Activated CD4-positive, alpha-beta memory T cell treated with anti-CD3 and anti-CD28 coated beads, Interleukin-2, amount 10 ng/mL, durations not matched to agents 7 days and 5 days (primary cell): ENCODE measurements around the gene ACP7. TPM values are rescaled to one million over a fixed set of nuclear protein-coding genes. Genes with fewer than 3 reads are reported as not detected.

Experiments used
- CTCF ChIA-PET: fragments of 350-600 bp; sonication (Branson Sonifier 250); formaldehyde crosslinking; loops from one replicate; lab custom pipeline; 2021; ENCODE audit warnings: antibody characterized with exemption, inconsistent platforms; lab: Charles Lee
- POLR2A ChIA-PET: fragments of 350-600 bp; sonication (Branson Sonifier 250); formaldehyde crosslinking; loops from one replicate; lab custom pipeline; 2021; ENCODE audit warnings: antibody characterized with exemption; lab: Charles Lee
- DNase-seq: peaks from one replicate; pipeline ENCODE4 v3.0.0-alpha.2; 2020
- H3K27ac Mint-ChIP-seq: one replicate; pipeline ENCODE4 v1.8.0; 2021; ENCODE audit warnings: mild to moderate bottlenecking, mixed read lengths
- H3K27me3 Mint-ChIP-seq: one replicate; pipeline ENCODE4 v1.8.0; 2021; ENCODE audit warnings: mixed read lengths
- H3K36me3 Mint-ChIP-seq: one replicate; pipeline ENCODE4 v1.8.0; 2021; ENCODE audit warnings: low read depth, mixed read lengths
- H3K4me1 Mint-ChIP-seq: one replicate; pipeline ENCODE4 v1.8.0; 2021; ENCODE audit warnings: mixed read lengths
- H3K4me3 Mint-ChIP-seq: one replicate; pipeline ENCODE4 v1.8.0; 2021; ENCODE audit warnings: mild to moderate bottlenecking, mixed read lengths
- H3K9me3 Mint-ChIP-seq: one replicate; pipeline ENCODE4 v1.8.0; 2021; ENCODE audit warnings: mixed read lengths
- total RNA-seq, 2 experiments: library from RNA; stranded (reverse); gene quantifications; one replicate each; pipeline ENCODE4 v1.2.3, GENCODE V29; 2021

ACP7 gene
- total RNA-seq, 2 experiments from 2014 or later, result not detected

DNA sequence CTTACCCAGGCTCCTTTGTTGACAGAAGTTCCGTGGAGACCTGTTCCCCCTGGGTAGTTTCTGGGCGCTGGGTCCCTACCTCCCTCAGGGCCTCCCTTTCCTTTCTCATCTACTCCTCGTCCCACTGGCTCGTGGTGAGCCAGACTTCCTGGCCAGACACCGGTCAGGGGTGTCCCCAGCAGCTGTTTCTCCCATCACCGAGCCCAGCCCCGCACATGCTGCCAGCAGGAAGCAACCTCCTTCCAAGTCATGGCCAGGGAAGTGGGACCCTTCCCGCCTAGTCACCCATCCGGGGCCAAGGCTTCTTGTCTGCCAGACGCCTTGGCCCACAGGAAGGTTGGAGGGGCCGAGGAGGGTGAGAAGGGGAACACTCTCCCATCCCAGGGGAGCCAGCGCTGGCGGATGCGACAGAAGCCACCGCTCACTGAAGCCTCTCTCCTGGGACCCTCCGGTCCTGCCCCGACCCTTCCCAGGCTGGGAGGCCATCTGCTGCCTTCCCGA is 47.1 kb downstream of the ACP7 start:
- H3K9me3 Mint-ChIP-seq, result no peaks in the 10 kb centered on the region
- no peak overlapping the region for H3K27ac Mint-ChIP-seq
- no peaks in the 10 kb centered on the region for H3K36me3 Mint-ChIP-seq
- no peak overlapping the region for H3K4me3 Mint-ChIP-seq
- ChIA-PET POLR2A (no interaction called here), CTCF (no interaction called here)
- H3K27me3 Mint-ChIP-seq, result no peaks in the 10 kb centered on the region
- peaks cover 16% of the 10 kb centered on the region for H3K4me1 Mint-ChIP-seq
- DNase-seq, result no peak

DNA sequence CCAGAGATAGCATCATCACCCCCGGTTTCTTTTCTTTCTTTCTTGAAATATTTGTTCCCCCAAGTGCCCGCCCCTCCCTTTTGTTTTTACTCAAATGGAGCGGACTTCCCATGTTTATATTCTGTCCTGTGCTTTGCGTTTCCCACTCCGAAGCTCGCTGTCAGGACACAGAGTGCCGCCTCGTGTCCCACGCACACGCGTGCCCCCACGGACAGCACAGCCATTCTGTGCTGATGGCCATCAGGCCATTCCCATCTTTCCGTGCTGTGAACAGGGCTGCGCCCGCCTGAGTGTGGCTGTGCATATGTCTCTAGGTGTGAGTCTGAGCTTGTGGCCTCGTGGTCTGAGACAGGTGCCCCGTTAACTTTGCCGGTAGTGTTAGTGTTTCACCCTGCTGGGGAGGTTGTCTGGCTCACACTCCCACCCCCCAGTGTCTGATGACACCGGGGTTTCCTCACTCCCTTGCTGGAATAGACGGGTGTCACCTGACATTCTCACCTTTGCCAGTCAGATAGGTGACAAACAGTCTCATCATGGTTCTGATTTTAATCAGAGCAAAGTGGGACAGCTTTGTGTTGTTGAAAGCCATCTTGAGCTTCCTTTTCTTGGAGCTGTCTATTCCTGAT is 48.3 kb downstream of the ACP7 start:
- ChIA-PET CTCF (interaction anchor here (1.4 kb wide), 1 partner anchor 10 kb away, joined by 6 read pairs; no protein-coding TSS in a partner anchor), POLR2A (no interaction called here)
- H3K4me1 Mint-ChIP-seq, result peaks cover 9% of the 10 kb centered on the region
- DNase-seq, result no peak
- no peak overlapping the region for H3K27ac Mint-ChIP-seq
- H3K36me3 Mint-ChIP-seq, result no peaks in the 10 kb centered on the region
- H3K4me3 Mint-ChIP-seq, result no peak overlapping the region
- H3K27me3 Mint-ChIP-seq, result no peaks in the 10 kb centered on the region
- no peaks in the 10 kb centered on the region for H3K9me3 Mint-ChIP-seq

DNA sequence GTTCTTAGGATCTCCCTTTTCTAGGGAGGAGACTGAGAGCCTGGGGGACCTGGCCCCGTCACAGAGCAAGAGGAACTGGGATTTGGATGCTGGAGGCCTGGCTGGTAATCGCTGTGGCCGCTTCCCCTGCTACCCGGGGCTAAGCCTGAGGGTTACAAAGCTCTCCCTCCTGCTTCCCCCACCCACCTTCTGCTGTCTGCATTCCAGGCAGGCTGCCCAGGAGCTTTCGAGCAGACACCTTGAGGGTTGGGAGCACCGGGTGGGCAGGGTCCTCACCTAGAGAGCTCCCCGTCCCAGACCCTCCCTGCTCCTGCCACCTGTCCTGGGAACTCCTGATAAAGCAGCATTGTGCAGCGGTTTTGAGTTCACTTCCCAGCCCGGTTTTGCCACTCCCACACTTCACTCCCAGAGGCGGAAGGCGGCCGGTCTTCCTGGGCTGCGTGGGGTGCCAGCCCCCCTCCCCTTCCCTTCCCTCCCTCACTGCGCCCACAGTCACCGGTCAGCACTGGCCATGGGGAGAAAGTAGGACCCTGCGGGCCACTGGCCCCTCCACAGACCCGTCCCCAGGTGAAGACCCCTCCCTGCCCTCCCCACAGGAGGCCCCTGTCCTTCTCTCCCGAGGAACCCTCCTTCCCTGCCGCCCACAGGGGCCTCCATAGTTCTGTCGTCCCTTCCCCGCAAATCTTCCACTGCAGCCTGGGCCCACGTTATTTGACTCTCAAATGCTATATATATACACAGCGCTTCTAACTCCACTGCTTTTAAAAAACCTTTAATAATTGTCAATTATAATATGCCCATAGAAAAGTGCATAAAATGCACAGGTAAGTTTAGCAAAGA is 49.5 kb downstream of the ACP7 start:
- Mint-ChIP-seq H3K27me3 (no peaks in the 10 kb centered on the region), H3K4me3 (no peak overlapping the region), H3K4me1 (peaks cover 5% of the 10 kb centered on the region), H3K27ac (no peak overlapping the region), H3K9me3 (no peaks in the 10 kb centered on the region), H3K36me3 (no peaks in the 10 kb centered on the region)
- ChIA-PET CTCF (interaction anchor here (1.4 kb wide), 1 partner anchor 11 kb away, joined by 6 read pairs; no protein-coding TSS in a partner anchor), POLR2A (no interaction called here)
- DNase-seq, result no peak

DNA sequence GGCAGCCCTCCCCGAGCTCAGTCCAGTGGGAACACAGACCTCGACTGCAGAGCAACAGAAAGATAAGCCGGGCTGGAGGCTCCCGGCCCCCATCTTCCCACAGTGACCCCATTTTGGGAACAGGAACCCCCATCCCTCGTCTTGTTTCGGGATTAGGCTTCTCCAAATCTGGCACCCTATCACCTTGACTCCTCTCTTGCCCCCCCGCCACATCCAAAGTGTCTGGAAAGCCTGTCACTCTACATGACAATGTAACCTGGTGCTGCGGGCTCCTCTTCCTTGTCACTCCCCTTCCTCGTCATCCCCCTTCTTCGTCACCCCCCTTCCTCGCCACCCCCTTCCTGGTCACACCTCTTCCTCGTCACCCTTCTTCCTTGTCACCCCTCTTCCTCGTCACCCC is 51.5 kb downstream of the ACP7 start:
- Mint-ChIP-seq H3K4me3 (no peak overlapping the region), H3K27me3 (no peaks in the 10 kb centered on the region), H3K4me1 (peaks cover 5% of the 10 kb centered on the region), H3K27ac (no peak overlapping the region), H3K36me3 (no peaks in the 10 kb centered on the region), H3K9me3 (no peaks in the 10 kb centered on the region)
- POLR2A ChIA-PET, result no interaction called here
- DNase-seq, result no peak
- CTCF ChIA-PET, result no interaction called here

DNA sequence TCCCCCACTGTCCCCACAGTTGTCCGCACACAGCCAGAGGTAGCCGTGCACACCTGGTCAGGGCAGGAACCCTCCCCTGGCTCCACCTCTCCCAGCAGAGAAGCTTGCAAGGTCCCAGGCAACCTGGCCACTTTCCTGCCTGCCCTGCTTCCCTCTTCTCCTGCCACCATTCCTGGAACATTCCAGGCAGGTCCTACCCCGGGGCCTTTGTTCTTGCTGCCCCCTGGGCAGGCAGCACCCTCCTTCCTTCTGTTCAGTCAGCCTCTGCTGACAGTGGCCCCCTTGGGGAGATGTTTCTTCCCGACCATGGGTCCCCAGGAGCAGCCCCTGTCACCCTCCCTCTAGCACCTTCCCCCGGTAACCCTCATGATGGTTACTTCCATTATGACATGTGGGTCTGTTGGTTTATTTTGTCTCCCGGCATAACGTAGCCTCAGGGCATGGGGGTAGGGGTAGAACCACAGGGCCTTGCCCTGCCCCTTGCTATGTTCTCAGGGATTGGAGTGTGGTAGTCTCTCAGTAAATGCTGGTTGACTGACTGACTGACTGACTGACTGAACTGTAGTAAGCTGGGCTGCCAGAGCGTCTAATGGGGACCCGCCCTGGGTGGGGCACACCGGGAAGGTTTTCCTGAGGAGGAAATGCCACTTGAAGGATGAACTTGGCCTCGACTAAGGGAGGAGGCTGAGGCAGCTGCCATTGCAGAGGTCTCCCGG is 52.2 kb downstream of the ACP7 start:
- no peak overlapping the region for H3K27ac Mint-ChIP-seq
- CTCF ChIA-PET, result no interaction called here

DNA sequence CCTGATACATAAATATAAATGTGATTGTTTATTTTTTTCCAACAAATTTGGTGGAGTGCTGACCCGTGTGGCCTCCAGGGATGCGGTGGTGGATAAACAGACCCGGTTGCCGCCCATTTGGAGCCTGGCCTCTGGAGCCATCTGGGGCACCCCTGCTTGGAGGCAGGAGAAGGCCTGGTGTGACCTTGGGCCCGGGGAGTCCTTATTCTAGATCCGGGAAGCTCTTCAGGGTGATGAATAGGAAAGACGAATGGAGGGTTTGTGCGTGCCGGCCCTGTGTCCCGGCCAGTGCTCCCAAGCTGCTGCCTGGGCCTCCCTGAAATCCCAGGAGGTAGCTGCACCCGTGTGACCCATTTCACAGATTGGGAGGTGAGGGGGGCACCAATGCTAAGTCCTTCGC is 53.0 kb downstream of the ACP7 start:
- H3K36me3 Mint-ChIP-seq, result no peaks in the 10 kb centered on the region
- CTCF ChIA-PET, result no interaction called here
- no peak overlapping the region for H3K4me3 Mint-ChIP-seq
- POLR2A ChIA-PET, result no interaction called here
- H3K27ac Mint-ChIP-seq, result no peak overlapping the region
- no peaks in the 10 kb centered on the region for H3K27me3 Mint-ChIP-seq
- no peaks in the 10 kb centered on the region for H3K9me3 Mint-ChIP-seq
- DNase-seq, result no peak
- H3K4me1 Mint-ChIP-seq, result peaks cover 5% of the 10 kb centered on the region

More for the DNA sequence above, 52.2 kb downstream of the ACP7 start:
- POLR2A ChIA-PET, result no interaction called here
- Mint-ChIP-seq H3K4me1 (peaks cover 5% of the 10 kb centered on the region), H3K4me3 (no peak overlapping the region), H3K27me3 (no peaks in the 10 kb centered on the region), H3K36me3 (no peaks in the 10 kb centered on the region), H3K9me3 (no peaks in the 10 kb centered on the region)
- DNase-seq, result no peak

DNA sequence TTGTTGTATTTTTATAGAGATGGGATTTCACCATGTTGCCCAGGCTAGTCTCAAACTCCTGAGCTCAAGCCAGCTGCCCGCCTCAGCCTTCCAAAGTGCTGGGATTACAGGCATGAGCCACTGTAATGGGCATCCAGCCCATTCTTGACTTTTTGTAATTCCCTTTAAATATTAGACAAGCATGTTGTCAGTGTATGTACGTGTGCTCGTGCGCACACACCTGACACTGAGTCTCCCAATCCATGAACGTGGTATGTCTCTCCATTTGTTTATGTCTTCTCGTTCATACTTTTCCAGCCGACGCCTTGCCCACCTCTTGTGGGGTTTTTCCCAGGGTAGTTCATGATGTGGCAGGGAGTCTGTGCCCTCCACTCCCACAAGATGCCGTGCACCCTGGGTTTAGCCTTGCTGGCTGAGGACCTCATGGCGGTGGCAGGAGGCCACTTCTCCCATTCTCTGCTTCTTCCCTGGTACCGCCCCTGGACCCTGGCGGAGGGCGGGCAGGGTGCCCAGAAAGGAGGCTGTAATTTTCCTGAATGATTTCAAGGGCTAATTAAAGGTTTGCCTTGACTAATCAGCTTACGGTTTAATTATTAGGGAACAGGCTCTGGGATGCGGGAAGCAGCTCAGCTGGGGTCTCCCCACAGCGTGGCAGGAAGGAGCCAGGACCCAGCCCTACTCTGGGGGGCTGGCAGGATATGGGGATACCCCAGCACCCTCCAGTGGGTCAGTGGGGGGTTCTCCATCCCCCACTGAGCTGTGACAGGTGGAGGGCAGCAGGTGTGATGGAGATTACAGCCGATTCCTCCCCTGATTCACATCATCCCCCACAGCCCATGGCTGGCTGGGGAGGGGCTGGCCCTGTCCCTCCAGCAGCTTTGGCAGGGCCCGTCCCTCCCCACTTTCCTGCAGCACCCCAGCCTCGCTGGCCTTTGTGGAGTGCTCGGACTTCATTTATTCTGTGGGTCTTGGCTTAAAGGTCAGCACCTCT is 54.3 kb downstream of the ACP7 start:
- CTCF ChIA-PET, result no interaction called here
- Mint-ChIP-seq H3K27ac (no peak overlapping the region), H3K4me1 (peaks cover 3% of the 10 kb centered on the region), H3K4me3 (no peak overlapping the region), H3K9me3 (no peaks in the 10 kb centered on the region), H3K27me3 (no peaks in the 10 kb centered on the region), H3K36me3 (no peaks in the 10 kb centered on the region)
- no peak for DNase-seq
- POLR2A ChIA-PET, result no interaction called here

DNA sequence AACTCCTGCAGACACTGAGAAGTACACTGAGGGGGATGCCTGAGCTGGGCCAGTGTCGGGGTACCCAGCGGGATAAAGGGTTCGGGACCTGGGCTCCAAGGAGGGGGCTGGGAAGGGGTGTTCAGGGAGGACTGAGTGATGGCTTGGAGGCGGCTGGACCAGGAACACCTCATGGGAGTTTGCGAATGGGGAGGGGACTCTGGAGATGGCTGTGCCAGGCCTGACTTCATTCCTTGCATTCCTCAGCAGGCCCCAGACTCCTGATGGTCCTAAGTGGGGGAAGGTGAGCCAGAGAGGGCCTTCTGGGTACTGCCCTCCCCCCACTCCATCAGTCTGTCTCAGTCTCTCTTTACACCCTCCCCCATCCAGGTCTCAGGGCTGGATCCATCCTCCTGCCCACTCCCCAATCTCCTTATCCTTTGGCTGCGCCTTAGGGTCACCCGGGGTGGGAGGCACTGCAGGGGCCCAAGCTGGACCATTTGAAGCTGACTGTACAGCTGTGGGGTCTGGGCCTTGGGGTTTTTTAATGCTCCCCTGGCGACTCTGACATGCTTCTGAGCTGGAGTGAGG is 55.2 kb downstream of the ACP7 start:
- DNase-seq, result no peak
- H3K4me3 Mint-ChIP-seq, result no peak overlapping the region
- H3K9me3 Mint-ChIP-seq, result no peaks in the 10 kb centered on the region
- CTCF ChIA-PET, result no interaction called here
- no peaks in the 10 kb centered on the region for H3K36me3 Mint-ChIP-seq
- H3K27me3 Mint-ChIP-seq, result no peaks in the 10 kb centered on the region
- peaks cover 3% of the 10 kb centered on the region for H3K4me1 Mint-ChIP-seq
- POLR2A ChIA-PET, result no interaction called here
- no peak overlapping the region for H3K27ac Mint-ChIP-seq

DNA sequence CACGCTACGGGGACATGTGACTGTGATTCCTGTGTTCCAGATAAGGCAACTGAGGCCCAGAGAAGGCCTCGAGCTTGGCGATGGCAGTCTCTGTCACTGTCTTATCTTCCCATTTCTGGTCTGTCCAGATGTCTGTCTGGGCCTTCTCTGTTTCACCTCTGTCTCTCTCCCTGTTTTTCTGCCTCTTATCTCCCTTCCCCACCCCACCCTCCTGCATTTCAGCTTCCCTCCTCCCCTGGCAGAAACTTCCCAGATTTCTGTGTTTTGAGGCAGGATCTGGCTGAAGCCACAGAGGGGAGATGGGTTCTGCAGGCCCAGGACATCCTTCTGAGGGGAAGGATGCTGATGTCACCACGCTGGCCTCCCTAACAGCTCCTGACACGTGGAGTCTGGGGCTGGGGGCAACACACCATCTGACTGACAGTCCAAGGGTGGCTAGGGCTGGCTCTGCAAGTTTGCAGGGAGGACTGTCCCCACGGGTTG is 55.8 kb downstream of the ACP7 start:
- H3K9me3 Mint-ChIP-seq, result no peaks in the 10 kb centered on the region
- CTCF ChIA-PET, result no interaction called here

DNA sequence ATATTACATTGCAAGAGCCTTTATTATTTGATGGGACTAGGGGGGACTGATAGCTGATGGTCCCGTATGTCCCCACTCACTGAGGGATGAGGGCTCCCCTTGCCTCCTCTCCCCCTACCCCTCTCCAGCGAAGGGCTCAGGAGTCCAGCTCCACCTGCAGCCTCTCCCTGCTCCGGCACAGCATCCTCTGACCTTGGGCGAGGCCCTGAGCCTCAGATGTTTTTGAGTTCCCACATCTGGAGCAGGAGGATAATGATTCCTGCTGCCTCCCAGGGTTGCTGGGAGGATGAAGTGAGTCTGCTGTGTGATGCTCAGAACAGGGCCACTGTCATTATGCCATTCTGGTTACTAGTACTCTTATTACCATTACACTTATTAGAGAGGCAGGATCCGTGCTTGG is 56.4 kb downstream of the ACP7 start:
- no peaks in the 10 kb centered on the region for H3K27me3 Mint-ChIP-seq
- H3K27ac Mint-ChIP-seq, result no peak overlapping the region
- DNase-seq, result no peak
- H3K9me3 Mint-ChIP-seq, result no peaks in the 10 kb centered on the region
- POLR2A ChIA-PET, result no interaction called here
- CTCF ChIA-PET, result no interaction called here
- no peak overlapping the region for H3K4me3 Mint-ChIP-seq
- H3K4me1 Mint-ChIP-seq, result peaks cover 3% of the 10 kb centered on the region
- no peaks in the 10 kb centered on the region for H3K36me3 Mint-ChIP-seq

More for the DNA sequence above, 55.8 kb downstream of the ACP7 start:
- no peaks in the 10 kb centered on the region for H3K36me3 Mint-ChIP-seq
- POLR2A ChIA-PET, result no interaction called here
- H3K27me3 Mint-ChIP-seq, result no peaks in the 10 kb centered on the region
- H3K4me1 Mint-ChIP-seq, result peaks cover 3% of the 10 kb centered on the region
- no peak overlapping the region for H3K27ac Mint-ChIP-seq
- DNase-seq, result no peak
- no peak overlapping the region for H3K4me3 Mint-ChIP-seq

DNA sequence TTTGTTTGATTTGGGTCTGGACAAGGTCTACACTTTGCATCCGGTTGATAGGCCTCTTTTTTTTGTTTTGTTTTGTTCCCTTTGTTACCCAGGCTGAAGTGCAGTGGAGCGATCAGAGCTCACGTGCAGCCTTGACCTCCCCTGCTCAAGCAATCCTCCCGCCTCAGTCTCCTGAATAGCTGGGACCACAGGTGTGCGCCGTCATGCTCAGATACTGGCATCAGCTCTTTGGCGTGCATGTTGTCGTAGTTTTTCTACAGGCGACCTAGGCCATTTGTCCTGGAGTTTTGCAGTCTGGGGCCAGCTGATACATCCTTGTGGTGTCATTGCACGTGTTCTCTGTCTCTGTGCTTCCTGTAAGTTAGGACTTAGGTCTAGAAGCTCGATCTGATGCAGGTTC is 57.8 kb downstream of the ACP7 start:
- Mint-ChIP-seq H3K36me3 (no peaks in the 10 kb centered on the region), H3K4me3 (no peak overlapping the region), H3K27ac (no peak overlapping the region), H3K27me3 (no peaks in the 10 kb centered on the region), H3K9me3 (no peaks in the 10 kb centered on the region), H3K4me1 (no peaks in the 10 kb centered on the region)
- ChIA-PET CTCF (interaction anchor here (0.5 kb wide), 1 partner anchor 197 kb away, joined by 3 read pairs; no protein-coding TSS in a partner anchor), POLR2A (no interaction called here)
- no peak for DNase-seq

DNA sequence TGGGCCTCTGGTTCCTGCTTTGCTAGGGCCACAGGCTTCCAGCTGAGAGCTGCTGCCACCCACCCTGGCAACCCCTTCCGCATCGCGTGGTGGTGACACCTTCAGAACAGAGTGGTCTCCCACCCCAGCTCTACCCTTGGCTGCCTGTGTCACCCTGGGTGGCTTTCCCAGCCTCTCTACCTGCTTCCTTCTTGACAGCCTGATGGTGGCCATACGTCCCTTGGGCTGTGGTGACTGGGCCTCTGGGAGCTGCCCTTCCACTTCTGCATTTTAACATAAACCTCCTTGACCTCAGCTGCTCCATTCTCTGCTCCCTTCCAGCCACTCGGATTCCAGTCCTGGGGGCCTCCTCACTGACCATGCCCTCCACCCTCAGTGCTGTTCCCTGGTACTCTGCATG is 58.5 kb downstream of the ACP7 start:
- DNase-seq, result no peak
- Mint-ChIP-seq H3K27me3 (no peaks in the 10 kb centered on the region), H3K4me3 (no peak overlapping the region), H3K36me3 (no peaks in the 10 kb centered on the region), H3K27ac (no peak overlapping the region), H3K4me1 (peaks cover 1% of the 10 kb centered on the region), H3K9me3 (no peaks in the 10 kb centered on the region)
- CTCF ChIA-PET, result no interaction called here
- POLR2A ChIA-PET, result no interaction called here
